SHP77 treated with DMSO at 0.1 percent for 48 hours (cell line): ENCODE results near the gene ARHGAP12.
"Not testable (repeated sequence)": the region's sequence is repeated elsewhere in the genome, so short reads cannot be mapped to it uniquely, and the experiment has no call there.

ENCODE experiments used
- DNase-seq: peaks from one replicate; lab custom pipeline; 2025; lab: John Stamatoyannopoulos, UW

Gene ARHGAP12, protein sequence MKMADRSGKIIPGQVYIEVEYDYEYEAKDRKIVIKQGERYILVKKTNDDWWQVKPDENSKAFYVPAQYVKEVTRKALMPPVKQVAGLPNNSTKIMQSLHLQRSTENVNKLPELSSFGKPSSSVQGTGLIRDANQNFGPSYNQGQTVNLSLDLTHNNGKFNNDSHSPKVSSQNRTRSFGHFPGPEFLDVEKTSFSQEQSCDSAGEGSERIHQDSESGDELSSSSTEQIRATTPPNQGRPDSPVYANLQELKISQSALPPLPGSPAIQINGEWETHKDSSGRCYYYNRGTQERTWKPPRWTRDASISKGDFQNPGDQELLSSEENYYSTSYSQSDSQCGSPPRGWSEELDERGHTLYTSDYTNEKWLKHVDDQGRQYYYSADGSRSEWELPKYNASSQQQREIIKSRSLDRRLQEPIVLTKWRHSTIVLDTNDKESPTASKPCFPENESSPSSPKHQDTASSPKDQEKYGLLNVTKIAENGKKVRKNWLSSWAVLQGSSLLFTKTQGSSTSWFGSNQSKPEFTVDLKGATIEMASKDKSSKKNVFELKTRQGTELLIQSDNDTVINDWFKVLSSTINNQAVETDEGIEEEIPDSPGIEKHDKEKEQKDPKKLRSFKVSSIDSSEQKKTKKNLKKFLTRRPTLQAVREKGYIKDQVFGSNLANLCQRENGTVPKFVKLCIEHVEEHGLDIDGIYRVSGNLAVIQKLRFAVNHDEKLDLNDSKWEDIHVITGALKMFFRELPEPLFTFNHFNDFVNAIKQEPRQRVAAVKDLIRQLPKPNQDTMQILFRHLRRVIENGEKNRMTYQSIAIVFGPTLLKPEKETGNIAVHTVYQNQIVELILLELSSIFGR

DNA sequence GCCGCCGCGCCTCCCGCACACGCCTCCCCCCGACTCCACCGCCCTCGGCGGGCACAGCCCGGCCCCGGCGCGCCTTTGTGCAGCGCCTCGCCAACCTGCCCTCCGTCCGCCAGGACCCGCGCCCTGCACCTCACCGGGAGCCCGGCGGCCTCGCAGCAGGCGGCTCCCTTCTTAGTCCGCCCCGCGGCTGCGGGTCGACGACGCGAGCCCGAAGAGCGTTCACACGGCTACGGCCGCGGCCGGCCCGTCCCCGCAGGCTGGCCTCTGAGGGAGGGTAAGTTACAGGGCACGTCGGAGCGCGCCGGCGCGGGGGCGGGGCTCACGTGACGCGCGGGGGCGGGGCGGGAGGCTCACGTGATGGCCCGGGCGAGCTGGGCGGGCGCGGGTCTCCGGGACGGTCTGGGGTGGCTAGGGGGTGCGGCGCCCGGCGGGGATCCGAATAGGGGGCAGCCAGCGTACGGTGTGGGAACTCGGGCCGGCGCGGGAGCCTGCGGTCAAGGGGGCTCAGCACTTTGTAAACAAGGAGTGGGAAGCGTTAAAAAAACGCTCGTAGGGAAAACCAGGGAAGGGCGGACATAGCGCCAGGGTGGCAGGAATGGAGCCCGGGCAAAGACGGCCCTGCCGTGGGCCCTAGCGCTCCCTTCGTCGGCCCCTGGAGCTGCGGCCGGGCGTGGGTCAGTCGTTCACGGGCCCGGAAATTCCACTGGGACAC, at the start of gene ARHGAP12:
Gene ARHGAP12 (minus strand): TSS at position 283 of the 712 bp plus-strand sequence. CDS start 19,976 bp downstream, outside the sequence.
- peak; percentile 62 for DNase-seq

- DNase-seq: no peak
Measured at GRCh38 chr10:31978156-31978483, 49.5 kb upstream of the ARHGAP12 start.

DNA sequence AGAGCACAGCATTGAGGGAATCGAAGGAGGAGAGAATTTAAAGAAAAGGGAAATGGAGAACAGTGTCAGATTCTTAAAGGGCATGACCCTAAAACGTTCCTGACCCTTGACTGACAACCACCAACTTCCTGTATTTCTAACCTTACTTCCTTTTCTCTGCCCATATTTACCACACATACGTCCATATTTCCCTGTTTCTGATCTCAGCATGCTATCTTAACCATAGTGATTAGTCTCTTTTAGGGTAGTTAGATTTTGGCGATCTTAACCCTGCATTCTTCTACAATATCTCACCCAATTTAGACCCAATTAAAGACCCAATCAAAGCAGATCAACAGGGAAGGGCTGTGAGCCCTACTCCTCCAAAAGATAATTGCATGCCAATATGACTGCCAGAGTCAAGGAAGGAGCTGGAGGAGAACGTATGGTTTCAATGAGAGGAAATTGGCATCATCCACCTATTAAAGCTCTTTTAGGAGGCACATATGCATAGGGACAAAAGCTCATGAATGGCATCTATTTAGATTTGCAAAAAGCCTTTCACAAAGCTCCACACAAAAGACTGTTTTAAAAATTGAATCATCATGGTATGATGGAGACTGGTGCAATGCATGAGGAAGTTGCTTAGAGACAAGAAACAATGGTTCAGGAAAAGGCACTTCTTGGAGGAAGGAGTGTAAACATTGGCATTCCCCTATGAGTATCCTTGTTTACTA, 49.0 kb upstream of the ARHGAP12 start:
- DNase-seq: no peak

GRCh38 chr10:31975157-31975765, 46.6 kb upstream of the ARHGAP12 start:
- DNase-seq: no peak

DNA sequence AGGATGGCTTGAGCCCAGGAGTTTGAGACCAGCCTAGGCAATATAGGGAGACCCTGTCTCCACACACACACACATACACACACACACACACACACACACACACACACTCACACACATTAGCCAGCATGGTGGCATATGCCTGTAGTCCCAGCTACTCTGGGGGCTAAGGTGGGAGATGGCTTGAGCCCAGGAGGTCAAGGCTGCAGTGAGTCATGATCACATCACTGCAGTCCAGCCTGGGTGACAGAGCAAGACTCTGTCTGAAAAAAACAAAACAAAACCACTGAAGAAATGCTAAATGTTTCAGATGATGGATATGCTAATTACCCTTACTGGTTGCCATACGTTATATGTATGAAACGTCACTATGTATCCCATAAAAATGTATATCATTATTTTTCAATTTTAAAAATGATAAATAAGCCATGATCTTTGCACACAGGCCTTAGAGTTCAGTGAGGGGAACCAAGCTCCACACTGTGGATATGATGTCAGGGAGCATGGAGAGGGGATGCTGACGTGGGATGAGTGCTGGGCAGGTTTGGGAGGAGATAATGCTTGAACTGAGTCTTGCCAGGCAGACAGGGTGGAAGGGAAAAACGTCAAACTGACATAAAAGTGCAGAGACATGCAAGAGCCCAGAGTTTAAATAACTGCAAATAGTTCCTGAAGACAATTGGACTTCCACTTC, 45.9 kb upstream of the ARHGAP12 start:
- no peak for DNase-seq

DNA sequence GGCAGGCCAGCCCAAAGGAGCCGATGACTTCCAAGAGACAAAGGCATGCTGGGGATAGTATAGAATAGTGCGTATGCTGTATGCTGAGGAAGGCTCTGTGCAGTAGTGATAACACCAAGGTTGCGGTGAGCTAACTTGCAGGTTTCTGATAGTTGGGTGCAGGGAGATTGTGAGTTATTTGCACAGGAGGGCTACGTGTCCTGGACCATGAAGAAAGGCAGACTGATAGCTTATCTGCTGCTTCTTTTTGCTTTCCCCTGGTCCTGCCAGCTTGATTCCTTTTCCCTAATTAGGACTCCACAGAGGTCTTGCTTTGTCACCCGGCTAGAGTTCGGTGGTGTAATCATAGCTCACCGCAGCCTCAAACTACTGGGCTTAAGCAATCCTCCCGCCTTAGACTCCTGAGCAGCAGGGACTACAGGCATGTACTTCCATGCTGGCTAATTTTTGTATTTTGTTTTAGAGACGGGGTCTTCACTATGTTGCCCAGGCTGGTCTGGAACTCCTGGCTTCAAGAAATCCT, 43.9 kb upstream of the ARHGAP12 start:
- DNase-seq: no peak

DNA sequence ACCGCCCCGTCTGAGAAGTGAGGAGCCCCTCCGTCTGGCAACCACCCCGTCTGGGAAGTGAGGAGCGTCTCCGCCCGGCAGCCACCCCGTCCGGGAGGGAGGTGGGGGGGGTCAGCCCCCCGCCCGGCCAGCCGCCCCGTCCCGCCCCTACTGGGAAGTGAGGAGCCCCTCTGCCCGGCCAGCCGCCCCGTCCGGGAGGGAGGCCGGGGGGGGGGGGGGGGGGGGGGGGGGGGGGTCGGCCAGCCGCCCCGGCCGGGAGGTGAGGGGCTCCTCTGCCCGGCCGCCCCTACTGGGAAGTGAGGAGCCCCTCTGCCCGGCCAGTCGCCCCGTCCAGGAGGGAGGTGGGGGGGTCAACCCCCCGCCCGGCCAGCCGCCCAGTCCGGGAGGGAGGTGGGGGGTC, 41.2 kb upstream of the ARHGAP12 start:
- not testable (repeated sequence) for DNase-seq

DNA sequence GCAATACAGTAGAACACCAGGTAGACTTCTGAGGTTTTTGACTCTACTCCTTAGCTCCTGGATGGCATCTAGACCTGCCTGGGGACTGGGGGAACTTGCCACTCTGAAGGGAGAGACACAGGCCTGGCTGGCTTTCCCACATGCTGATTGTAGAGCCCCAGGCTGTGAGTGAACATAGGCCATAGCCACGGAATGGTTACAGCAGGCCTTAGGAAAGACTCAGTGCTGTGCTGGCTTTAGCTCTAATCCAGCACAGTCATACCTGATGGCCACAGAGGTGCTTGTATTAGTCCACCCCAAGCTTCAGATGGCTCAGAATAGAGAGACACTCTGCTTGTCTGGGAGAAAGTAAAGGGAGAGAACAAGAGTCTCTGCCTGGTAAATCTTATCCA, 35.0 kb upstream of the ARHGAP12 start:
- no peak for DNase-seq

GRCh38 chr10:31962826-31963588, 34.4 kb upstream of the ARHGAP12 start:
- no peak for DNase-seq

DNA sequence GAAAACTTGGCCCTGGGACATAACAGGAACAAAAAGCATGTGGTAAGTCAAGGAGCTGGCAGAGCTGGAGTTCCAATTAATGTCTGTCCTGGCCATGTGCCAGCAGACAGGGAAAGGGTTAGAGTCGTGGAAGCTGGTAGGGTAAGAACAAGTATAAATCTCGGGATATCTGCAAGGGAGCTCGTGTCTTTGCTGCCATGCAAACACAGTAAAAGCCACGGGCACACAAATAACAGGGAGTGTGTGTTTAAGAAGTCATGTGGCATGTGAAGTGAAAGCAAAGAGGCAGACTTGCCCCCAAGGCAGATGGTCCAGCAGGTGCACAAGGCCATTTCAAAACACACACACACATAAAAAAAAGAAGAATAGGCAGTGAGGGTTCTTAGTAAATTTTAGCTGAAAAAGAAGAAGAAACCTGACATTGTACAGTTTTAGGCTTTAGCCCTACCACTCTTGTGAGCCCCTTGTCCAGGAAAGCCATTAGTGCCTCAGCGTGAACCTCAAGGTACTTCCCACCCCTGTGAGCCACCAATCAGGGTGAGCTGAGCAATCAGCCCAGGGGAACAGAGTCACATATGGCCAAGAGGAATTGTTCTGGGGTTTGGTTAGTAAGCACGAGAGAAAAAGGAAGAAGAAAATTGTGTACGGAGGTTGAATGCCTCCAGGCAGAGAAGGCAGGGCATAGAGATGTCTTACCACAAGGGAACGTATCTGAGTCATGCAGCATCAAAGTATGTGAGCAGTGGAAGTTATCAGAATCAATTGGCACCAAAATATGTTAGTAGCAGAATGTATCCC, 32.8 kb upstream of the ARHGAP12 start:
- DNase-seq: peak; percentile 21

GRCh38 chr10:31959461-31960173, 31.0 kb upstream of the ARHGAP12 start:
- DNase-seq: no peak

- no peak for DNase-seq
Measured at GRCh38 chr10:31958856-31959255, 30.2 kb upstream of the ARHGAP12 start.

DNA sequence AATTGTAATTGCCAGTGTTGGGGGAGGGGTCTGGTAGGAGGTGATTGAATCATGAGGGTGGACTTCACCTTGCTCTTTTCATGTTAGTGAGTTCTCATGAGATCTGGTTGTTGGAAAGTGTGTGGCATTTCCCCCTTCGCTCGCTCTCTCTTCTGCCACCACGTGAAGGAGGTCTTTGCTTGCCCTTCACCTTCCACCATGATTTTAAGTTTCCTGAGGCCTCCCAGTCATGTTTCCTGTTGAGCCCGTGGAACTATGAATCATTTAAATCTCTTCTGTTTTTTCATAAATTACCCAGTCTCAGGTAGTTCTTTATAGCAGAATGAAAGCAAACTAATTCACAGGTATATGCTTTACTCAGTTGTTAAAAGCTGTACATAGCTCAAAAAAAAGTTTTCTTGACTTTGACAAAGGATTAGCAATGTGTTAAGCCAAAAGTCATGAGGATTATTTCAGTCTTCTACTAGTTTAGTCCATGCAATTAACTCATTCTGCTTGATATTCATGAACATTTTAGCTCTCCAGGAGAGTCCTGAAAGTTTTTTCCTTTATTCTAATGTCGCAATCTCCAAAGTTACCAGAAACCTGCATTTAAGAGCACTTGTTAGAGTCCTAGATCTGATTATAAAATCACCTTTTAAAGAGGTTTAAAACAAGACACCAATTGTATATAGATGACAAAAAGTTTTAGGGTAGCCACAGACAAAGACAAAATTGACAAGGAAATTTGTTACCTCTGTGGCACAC, 27.7 kb upstream of the ARHGAP12 start:
- DNase-seq: no peak

- DNase-seq: no peak
Measured at GRCh38 chr10:31954410-31955191, 26.0 kb upstream of the ARHGAP12 start.

- DNase-seq: no peak
Measured at GRCh38 chr10:31953480-31953879, 24.8 kb upstream of the ARHGAP12 start.

- no peak for DNase-seq
Measured at GRCh38 chr10:31953080-31953479, 24.4 kb upstream of the ARHGAP12 start.

- no peak for DNase-seq
Measured at GRCh38 chr10:31952066-31952465, 23.4 kb upstream of the ARHGAP12 start.
